IPS DF 4.7 (cell line): ENCODE results near the gene CSF3.

Experiments used
- DNase-seq: peaks from one replicate; pipeline ENCODE4 v3.0.0-alpha.2; 2013; ENCODE audit warnings: low spot score; ENCODE audit errors: extremely low read depth

The CSF3 gene, protein sequence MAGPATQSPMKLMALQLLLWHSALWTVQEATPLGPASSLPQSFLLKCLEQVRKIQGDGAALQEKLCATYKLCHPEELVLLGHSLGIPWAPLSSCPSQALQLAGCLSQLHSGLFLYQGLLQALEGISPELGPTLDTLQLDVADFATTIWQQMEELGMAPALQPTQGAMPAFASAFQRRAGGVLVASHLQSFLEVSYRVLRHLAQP

DNA sequence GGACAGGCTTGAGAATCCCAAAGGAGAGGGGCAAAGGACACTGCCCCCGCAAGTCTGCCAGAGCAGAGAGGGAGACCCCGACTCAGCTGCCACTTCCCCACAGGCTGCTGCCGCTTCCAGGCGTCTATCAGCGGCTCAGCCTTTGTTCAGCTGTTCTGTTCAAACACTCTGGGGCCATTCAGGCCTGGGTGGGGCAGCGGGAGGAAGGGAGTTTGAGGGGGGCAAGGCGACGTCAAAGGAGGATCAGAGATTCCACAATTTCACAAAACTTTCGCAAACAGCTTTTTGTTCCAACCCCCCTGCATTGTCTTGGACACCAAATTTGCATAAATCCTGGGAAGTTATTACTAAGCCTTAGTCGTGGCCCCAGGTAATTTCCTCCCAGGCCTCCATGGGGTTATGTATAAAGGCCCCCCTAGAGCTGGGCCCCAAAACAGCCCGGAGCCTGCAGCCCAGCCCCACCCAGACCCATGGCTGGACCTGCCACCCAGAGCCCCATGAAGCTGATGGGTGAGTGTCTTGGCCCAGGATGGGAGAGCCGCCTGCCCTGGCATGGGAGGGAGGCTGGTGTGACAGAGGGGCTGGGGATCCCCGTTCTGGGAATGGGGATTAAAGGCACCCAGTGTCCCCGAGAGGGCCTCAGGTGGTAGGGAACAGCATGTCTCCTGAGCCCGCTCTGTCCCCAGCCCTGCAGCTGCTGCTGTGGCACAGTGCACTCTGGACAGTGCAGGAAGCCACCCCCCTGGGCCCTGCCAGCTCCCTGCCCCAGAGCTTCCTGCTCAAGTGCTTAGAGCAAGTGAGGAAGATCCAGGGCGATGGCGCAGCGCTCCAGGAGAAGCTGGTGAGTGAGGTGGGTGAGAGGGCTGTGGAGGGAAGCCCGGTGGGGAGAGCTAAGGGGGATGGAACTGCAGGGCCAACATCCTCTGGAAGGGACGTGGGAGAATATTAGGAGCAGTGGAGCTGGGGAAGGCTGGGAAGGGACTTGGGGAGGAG is at the start of gene CSF3:
Gene CSF3 (plus strand): TSS at position 436 of the 993 bp plus-strand sequence. CDS start 35 bp downstream, at position 471.
- no peak for DNase-seq

DNA sequence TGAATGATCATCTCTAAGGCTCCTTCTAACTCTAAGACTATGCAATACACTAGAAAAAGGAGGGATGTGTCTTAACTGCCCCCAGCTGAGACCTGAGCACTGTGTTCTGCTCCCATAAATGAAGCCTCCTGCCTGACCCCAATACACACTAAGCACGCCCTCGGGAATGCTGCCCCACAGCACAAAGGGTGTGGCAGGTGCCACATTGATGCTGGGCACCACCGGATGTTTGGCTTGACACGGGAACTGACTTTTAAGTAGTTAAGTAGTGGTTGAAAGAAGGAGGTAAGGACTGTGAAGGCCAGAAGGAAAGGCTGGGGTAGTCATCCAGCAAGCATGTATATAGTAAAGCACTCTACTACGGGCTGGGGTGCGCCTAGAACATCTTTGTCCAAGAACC is 48.5 kb upstream of the CSF3 start:
- DNase-seq: no peak

DNA sequence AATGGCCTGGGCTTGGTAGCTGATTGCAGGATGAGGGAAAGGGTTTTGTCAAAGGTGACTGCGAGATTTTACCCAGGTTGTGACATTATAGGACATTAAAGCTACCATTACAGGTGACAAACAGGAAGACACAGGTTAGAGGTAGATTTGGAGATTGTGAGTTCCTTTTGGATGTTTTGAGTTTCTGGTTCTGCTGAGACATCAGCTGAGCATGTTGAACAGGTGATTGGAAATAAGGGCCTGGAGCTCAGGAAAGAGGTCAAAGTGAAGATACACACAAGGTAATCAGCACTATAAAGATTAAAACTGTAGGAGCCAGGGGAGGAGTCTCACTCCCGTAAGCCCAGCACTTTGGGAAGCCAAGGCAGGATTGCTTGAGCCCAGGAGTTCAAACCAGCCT is 46.5 kb upstream of the CSF3 start:
- no peak for DNase-seq

DNA sequence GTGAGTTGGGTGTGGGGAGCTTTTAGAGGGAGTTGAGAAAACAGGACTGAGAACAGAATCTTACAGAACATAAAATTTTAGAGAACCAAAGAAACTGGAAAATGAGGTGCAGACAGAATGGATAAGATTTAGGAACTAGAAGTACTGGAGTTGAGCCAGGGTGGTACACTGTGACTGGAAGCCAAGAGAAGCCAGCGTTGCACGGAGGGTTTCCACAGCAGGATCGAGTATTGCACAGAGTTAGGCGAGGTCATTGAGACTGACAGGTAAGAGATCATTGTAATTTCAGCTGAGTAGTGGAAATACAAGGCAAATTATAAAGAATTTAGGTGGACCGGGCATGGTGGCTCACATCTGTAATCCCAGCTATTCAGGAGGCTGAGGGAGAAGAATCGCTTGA is 45.9 kb upstream of the CSF3 start:
- DNase-seq: no peak

DNA sequence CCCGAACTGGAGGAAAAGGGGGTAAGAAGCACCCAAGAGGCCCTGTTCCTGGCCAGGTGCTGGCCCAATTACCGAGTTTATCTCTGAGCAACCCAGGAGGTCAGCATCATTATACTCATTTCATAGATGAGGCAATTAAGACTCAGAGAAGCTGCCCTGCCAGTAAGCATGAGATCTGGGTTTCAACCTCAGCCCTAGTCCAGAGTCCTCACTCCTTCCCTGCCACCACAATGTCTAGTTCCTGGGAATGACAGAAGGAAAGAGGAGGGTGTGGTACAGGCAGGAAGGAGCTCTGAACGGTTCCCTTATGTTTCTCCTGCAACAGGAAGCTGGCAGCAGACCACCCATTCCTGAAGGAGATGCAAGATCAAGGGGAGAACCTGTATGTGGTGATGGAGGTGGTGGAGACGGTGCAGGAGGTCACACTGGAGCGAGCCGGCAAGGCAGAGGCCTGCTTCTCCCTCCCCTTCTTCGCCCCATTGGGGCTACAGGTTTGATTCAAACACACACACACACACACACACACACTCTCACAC is 45.0 kb upstream of the CSF3 start:
- DNase-seq: no peak

DNA sequence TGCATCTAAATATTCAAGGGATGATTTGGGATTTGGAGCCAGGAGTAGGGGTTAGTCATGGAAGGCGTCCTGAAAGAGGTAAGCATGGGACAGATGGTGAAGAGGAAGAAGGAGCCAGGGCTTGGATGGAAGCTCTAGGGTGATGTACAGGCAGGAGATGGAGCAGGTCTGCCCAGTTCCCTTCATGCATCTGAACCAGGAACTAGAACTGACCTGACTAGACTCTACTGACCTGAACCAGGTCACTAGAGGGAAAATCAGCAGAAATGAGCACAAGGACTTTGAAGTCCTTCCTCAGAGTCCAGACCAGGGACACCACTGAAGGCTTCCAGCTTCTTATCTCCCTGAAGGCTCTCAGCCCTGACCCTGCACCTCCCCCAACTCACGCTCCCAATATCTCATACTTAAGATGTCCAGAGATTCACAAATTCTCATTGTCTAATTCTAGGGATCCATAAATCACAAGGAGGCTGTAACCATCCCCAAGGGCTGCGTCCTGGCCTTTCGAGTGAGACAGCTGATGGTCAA is 44.1 kb upstream of the CSF3 start:
- DNase-seq: no peak

DNA sequence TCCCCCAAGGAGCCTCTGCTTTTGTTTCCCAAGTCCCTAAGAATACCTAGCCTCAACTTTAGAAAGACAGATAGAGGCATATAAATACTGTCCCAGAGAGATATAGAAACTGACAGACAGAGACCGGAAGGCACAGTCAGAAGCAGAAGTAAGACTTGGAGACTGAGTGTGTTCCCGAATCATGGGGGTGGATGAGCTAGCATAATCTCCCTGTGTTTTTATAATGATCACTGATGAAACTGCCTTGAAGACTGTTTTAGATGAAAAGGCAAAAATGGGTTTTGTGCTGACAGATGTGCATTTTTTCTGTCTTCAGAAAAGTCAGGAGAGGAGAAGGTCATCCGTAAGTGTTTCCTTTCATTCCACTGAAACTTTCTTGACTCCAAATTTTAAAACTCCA is 43.0 kb upstream of the CSF3 start:
- no peak for DNase-seq

DNA sequence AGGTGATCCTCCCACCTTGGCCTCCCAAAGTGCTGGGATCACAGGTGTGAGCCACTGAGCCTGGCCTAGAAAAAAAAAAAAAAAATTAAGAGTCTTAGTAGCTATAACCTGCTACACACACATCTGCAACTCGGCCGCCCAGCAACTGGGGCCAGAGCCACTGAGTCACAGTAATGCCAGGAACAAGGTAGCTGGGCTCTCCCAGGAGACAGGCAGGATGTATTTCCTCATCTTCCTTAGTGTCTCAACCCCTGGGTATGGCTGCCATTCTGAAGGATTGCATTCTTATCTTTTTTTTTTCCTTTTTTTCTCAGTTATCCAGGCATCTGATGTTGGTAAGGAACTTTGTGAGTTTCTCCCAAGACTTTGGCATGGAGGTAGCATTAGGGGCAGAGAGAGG is 41.7 kb upstream of the CSF3 start:
- DNase-seq: no peak

DNA sequence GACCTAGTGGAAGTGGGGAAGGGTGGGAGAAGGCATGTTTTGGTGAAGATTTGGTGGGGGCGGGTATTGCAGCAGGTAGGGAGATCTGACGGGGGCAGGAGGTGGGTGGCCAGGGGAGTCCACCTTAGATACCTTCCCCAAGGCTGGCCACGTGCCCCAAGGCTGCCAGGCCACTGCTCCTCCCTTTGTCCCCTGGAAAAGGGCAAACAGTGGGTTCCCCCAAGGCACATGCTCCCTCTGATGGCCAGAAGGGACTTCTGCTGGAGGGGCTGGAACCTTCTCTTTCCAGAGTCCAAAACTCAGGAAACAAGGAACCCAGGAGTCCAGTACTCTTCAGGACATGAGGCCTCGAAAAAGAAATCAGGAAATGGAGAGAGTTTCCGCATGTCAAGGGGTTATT is 40.8 kb upstream of the CSF3 start:
- DNase-seq: no peak

DNA sequence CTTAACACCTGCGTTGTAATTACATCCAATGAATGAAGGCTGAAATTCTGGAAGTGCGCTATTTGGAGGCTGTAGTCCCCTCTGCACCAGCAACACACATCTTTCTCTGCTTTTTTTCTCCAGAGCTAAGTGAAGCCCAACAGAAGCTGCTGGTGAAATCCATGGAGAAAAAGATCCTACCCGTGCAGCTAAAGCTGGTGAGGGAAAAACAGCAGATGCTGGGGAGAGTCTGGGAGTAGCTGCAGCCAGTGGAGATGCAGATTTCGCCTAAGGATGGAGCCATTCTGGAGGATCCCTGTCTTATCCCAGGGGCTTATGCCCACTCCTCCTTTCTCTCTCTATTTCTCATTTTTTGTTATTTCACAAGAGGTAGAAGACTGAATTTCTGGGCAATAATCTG is 39.4 kb upstream of the CSF3 start:
- DNase-seq: no peak

DNA sequence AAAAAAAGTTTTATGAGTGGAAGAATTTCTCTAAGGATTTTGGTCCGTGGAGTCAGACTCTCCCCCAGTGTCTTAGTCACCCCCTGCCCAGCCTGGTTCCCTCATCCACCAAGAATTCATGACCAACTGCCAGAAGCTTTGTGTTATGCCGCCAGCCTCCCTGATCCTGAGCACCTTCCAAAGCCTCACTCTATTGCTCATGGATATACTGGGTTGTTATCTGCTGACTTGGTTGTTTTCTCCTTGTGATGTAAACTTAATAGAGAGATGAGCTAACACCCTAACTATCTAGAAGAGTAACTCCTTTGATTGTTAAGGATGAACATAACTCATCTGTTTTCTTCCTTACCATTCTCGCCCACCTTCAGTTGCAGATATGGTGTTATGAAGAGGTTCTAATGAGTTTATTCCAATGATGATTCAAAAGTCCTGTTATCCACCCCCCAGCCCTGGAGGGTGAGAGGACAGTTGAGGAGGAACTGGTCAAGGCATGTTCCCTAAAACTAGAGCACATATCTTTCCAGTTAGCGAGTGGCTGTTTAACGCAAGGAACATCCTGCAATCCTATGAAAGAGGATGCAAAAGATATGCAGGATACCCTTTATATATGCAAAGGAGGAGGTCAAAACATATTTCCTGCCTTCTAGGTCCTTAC is 36.1 kb upstream of the CSF3 start:
- no peak for DNase-seq

DNA sequence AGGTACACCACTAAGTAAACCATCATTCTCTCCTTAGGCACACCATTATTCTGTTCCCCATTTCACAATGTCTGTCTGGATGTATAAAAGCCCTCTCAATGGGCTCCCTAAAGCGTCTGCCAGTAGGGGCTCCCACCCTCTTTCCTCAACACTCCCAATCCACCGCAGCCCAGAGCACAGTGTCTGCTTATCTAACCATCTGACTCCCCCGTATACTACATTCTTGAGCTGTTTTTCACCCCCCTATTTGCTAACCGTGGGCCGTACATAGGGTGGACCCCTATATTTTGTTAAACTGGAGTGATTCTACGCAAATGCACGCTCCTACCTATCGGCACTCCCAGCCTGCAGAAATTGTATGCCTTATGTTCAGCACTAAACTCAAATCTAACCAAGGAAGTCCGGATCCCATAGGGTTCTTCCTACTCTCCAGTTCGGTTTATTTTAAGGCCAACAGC is 35.3 kb upstream of the CSF3 start:
- DNase-seq: no peak

DNA sequence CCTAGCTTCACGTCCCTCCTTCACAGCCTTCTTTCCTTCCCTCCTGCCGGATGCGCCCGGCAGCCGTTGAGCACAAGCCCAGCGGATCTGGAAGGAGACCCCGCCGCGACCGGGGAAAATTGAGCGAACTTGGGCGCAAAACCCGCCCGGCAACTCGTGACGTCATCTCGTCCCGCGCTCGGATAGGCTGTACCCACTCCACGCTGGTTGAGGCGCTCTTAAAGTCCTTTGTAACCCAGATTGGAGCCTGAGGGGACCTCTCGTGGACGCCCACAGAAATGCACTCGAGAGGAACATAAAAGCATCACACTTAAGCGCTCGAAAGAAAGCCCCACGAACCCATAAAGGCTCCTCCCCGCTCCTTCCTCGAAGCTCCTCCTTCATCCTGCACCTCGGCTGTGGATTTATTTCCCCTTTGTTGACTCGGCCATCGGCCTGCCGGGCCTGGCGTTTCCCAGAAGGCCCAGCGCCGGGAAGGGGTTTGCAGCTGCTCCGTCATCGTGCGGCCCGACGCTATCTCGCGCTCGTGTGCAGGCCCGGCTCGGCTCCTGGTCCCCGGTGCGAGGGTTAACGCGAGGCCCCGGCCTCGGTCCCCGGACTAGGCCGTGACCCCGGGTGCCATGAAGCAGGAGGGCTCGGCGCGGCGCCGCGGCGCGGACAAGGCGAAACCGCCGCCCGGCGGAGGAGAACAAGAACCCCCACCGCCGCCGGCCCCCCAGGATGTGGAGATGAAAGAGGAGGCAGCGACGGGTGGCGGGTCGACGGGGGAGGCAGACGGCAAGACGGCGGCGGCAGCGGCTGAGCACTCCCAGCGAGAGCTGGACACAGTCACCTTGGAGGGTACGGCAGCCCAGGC is 34.7 kb upstream of the CSF3 start, which contains the start of gene PSMD3:
Gene PSMD3 (plus strand): TSS at position 457 of the 856 bp plus-strand sequence. CDS start 164 bp downstream, at position 621.
- peak; percentile 98 for DNase-seq

DNA sequence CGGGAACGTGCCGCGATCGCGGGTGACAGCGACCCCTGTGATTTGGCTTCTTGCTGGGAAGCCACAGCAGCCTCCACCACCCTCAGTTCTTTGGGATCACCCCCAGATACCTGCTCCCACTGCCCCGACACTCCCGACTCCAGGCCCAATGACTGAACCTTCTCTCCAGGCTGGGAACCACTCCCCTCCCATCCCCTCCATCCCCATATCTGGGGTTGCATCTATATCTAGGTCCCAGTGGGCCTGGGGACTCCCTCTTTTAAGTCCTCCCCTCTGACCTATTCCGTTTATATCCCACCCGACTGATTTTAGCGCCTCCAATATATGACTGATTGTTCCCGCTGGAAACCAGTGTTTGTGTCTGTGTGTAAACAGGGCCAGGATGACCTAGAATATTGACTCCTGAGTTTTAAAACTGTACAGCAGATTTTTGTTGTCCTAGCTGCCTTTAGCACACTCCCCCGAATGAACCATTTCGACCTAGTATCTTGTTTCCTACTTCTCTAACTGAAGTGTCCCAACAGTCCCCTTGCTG is 34.0 kb upstream of the CSF3 start:
- DNase-seq: no peak

DNA sequence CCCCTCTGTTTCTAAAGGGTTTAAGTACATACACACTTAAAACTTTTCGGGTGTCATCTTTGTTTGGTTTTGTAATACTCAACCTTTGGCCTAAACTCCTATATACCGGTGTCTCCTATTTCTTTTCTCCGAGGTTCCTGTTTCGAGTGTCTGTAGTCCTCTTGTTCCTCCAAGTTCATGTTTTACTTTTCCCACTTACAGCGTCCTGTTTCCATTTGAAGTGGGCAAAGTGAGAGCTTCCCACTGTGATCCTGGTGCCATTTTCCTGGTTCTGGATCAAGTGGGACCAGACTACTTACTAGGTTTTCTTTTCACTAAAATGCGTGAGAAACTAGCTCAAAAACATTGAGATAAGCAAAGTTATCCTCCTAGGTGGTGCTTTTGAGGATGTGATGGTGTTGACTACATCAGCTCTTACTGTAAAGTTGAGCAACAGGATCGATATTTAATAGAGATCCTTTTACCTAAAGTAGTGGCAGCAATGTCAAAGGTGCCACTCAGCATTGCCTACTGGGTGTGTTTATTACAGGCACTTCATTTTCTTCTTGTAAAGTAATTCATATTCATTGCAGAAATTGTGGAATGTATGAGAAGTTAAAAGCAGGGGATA is 33.4 kb upstream of the CSF3 start:
- DNase-seq: no peak

DNA sequence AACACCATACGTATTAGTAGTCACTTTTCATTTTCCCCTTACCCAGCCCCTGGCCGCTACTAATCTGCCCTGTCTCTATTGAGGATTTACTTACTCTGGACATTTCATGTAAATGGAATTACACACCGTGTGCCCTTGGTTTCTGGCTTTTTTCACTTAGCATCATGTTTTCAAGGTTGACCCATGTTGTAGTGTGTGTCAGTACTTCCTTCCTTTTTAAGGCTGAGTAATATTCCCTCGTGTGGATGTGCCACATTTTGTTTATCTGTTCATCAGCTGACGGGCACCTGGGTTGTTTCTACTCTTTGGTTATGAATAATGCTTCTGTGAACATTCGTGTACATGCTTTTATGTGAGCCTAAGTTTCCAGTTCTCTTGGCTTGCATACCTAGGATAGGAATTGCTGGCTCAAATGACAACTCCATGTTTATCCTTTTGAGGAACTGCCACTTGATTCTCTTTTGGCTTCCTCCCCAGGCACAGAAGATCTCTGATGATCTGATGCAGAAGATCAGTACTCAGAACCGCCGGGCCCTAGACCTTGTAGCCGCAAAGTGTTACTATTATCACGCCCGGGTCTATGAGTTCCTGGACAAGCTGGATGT is 26.9 kb upstream of the CSF3 start:
- DNase-seq: no peak

DNA sequence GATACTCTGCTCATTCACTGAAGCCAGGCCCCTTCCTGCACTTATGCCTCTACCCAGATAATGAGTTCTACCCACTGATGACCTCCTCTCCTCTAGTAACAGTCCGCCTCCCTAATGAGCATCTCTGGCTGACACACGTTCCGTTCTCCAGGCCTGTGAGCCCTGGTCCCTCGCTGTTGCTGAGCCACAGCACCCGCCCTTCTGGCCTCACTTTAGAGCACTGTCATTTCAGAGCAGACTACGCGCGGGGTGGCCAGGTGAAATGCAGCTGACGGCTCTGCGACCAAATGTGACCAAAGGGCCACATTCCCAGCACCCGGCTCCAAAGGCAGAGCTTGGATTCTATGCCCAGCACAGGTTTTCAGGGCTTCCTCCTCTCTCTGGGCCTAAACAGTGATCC is 20.8 kb upstream of the CSF3 start:
- no peak for DNase-seq

DNA sequence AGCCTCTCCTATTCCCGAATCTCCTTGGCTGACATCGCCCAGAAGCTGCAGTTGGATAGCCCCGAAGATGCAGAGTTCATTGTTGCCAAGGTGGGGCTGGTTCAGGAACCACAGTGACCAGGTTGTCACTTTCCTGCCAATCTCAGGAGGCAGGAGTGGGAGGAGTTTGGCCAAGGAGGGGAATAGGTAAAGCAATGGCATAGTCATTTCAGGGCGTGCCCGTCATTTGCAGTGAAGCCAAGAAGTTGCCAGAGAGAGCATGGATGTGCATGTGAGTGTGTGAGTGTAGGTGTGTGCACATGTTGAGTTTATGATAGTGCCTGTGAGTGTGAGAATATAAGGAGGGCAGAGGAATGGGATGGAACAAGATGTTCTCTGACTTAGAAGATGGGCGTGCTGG is 19.8 kb upstream of the CSF3 start:
- DNase-seq: no peak

DNA sequence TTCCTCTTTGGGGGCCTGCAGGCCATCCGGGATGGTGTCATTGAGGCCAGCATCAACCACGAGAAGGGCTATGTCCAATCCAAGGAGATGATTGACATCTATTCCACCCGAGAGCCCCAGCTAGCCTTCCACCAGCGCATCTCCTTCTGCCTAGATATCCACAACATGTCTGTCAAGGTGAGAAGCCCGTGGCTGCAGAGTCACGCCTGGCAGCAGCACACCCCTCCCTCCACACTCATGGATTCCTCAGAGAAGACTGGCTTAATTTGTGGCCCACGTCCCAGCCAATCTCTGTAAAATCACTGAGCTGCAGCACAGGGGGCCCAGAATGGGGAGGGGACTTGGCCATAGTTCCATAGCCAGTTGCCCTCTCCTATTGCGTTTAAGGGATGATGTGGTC is 19.1 kb upstream of the CSF3 start:
- DNase-seq: no peak
